Colonic mucosa (tissue), 4 donors: ENCODE results near the gene SPCS3. TPM values are rescaled to one million over a fixed set of nuclear protein-coding genes. Genes with fewer than 3 reads are reported as not detected.
"Not testable (repeated sequence)": the region's sequence is repeated elsewhere in the genome, so short reads cannot be mapped to it uniquely, and the experiment has no call there.

Experiments used
- DNase-seq: peaks from one replicate; pipeline ENCODE4 v3.0.0-alpha.2; 2020
- H3K27ac ChIP-seq: fragments of 200-600 bp; one replicate; pipeline ENCODE4 v1.8.0; 2021
- H3K27me3 ChIP-seq: fragments of 200-600 bp; one replicate; pipeline ENCODE4 v1.8.0; 2021
- H3K36me3 ChIP-seq: fragments of 200-600 bp; one replicate; pipeline ENCODE4 v1.8.0; 2021
- H3K4me1 ChIP-seq: fragments of 200-600 bp; one replicate; pipeline ENCODE4 v1.8.0; 2021; ENCODE audit warnings: mild to moderate bottlenecking
- H3K4me3 ChIP-seq: fragments of 200-600 bp; one replicate; pipeline ENCODE4 v1.8.0; 2021
- H3K9ac ChIP-seq, 2 donors: one replicate each; pipeline ENCODE4 v1.7.0; 2013; ENCODE audit warnings: control low read depth in 2 of 2, low read depth in 2 of 2, low read length in 2 of 2
- H3K9me3 ChIP-seq: fragments of 200-600 bp; one replicate; pipeline ENCODE4 v1.8.0; 2021
- CTCF ChIP-seq: fragments of 200-600 bp; IDR thresholded peaks from one replicate; pipeline ENCODE4 v1.8.0; 2022; ENCODE audit warnings: antibody characterized with exemption, mild to moderate bottlenecking
- intact Hi-C: fragments of 100-400 bp; cut with DNase I; formaldehyde crosslinking; loops from one replicate; pipeline ENCODE4 v1.14.1; 2022
- total RNA-seq, 2 donors: library from RNA; stranded (reverse); fragmentation: NEBNext Ultra II Directional in 1 of 2; extraction: Animal tissue kit (Norgen Biotek cat#: 25700) in 1 of 2; gene quantifications; one replicate each; pipeline ENCODE4 v1.2.1, GENCODE V29; 2021
- donor health status: healthy.
- donor health status: DM: no; HTN: no; CAD: no.
- donor health status: DM: no; HTN: no; CAD: no.

SPCS3 gene
- total RNA-seq, 2 donors from 2014 or later: 116 to 147 TPM

DNA sequence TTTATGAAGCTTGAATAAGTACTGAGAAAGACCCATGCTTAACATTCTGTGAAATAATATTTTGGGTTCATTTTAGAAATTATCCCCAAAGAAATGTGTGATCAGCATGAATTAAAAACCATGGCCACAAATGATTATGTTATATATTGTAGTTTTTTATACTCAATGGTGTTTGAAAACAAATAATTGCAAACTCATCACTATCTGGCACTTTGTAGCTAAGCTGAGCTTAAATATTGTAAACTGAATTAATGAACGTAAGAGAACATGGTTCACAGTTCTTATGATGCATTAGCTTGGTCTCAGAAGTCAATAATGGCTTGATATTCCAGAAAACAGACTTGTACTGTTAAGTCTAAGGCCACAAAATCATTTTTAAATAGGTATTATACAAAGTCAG lies 26.1 kb upstream of the SPCS3 start:
- no peaks in the 10 kb centered on the region for H3K36me3 ChIP-seq
- H3K9me3 ChIP-seq: no peaks in the 10 kb centered on the region
- no peak for DNase-seq
- H3K9ac ChIP-seq: no peak overlapping the region
- intact Hi-C loops: no loop called here
- H3K27me3 ChIP-seq: no peaks in the 10 kb centered on the region
- H3K4me1 ChIP-seq: no peaks in the 10 kb centered on the region
- no peak for TF ChIP-seq CTCF
- H3K4me3 ChIP-seq: no peak overlapping the region
- H3K27ac ChIP-seq: no peak overlapping the region

DNA sequence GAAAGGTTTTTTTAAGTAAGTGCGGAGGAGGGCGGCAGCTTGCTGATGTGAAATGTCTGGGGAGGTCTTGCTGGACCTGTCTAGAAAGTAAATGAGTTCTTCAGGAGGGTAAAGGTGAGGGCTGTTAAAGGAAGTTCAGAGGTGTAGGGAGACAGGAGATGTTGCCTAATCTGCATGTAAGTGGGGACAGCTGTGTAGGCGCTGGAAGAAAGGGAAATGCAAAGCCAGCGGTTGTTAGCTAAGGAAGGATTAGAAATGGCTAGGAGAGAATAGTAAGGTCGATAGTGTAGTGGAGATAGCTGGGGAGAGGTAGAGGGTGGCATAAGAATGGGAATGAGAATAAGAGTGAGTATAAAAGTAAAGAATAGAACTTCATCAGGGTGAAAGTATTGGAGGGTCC lies 23.9 kb upstream of the SPCS3 start:
- H3K4me1 ChIP-seq, H3K9ac ChIP-seq, intact Hi-C loops, H3K27me3 ChIP-seq, H3K9me3 ChIP-seq, DNase-seq, H3K36me3 ChIP-seq, H3K27ac ChIP-seq, H3K4me3 ChIP-seq: not testable (repeated sequence)

- Histone ChIP-seq H3K4me1 (no peaks in the 10 kb centered on the region), H3K36me3 (no peaks in the 10 kb centered on the region), H3K27me3 (no peaks in the 10 kb centered on the region), H3K4me3 (no peak overlapping the region), H3K9me3 (no peaks in the 10 kb centered on the region), H3K27ac (no peak overlapping the region), H3K9ac (no peak overlapping the region)
- intact Hi-C loops: no loop called here
- no peak for TF ChIP-seq CTCF
- DNase-seq: no peak
Observed at GRCh38 chr4:176298664-176299063, 21.1 kb upstream of the SPCS3 start.

DNA sequence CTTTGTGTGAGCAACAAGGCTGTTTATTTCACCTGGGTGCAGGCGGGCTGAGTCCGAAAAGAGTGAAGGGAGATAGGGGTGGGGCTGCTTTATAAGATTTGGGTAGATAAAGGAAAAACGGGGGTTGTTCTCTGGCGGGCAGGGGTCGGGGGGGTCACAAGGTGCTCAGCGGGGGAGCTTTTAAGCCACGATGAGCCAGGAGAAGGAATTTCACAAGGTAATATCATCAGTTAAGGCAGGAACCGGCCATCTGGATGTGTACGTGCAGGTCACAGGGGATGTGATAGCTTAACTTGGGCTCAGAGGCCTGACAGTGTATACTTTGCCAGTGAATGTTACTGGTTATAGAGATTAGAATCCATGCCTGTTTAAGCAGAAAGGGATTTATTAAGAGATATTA lies 19.7 kb upstream of the SPCS3 start:
- Histone ChIP-seq H3K9ac (no peak overlapping the region), H3K9me3 (no peaks in the 10 kb centered on the region), H3K4me3 (no peak overlapping the region), H3K27ac (no peak overlapping the region), H3K27me3 (no peaks in the 10 kb centered on the region), H3K36me3 (no peaks in the 10 kb centered on the region), H3K4me1 (no peaks in the 10 kb centered on the region)
- TF ChIP-seq CTCF: no peak
- intact Hi-C loops: no loop called here
- no peak for DNase-seq

DNA sequence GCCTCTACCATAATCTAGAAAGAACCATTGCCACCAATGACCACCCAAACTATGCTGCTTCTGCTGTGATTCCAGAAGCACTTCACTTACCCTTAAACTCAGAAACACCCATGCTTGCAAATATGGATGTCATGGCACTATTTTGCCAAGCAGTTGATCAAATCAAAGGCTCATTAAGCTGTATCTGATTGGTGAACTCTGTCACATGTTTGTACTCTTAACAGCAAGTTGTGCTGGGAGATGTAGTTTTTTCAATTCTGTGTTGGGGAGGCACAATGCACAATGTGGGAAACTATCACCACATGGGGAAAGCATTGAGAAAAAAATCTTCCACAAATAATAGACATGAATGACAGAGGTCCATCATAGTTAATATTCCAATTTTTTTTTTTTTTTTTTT lies 19.2 kb upstream of the SPCS3 start:
- Histone ChIP-seq H3K9ac (no peak overlapping the region), H3K4me3 (no peak overlapping the region), H3K9me3 (no peaks in the 10 kb centered on the region), H3K4me1 (no peaks in the 10 kb centered on the region), H3K36me3 (no peaks in the 10 kb centered on the region), H3K27ac (no peak overlapping the region), H3K27me3 (no peaks in the 10 kb centered on the region)
- intact Hi-C loops: no loop called here
- DNase-seq: no peak
- no peak for TF ChIP-seq CTCF

GRCh38 chr4:176302283-176303275 lies 17.2 kb upstream of the SPCS3 start:
- H3K4me3 ChIP-seq: no peak overlapping the region
- H3K9me3 ChIP-seq: no peaks in the 10 kb centered on the region
- H3K27ac ChIP-seq: no peak overlapping the region
- no peaks in the 10 kb centered on the region for H3K36me3 ChIP-seq
- H3K9ac ChIP-seq: no peak overlapping the region
- DNase-seq: no peak
- H3K4me1 ChIP-seq: no peaks in the 10 kb centered on the region
- intact Hi-C loops: no loop called here
- H3K27me3 ChIP-seq: no peaks in the 10 kb centered on the region
- TF ChIP-seq CTCF: no peak
